Stimulated activated CD4-positive, alpha-beta T cell treated with anti-CD3 and anti-CD28 coated beads, Interleukin-1b, Interleukin-23, amount 100 ng/mL, for 1 hour (primary cell): Measurements from ENCODE around the gene NRP1.
"Not testable (repeated sequence)": the region's sequence is repeated elsewhere in the genome, so short reads cannot be mapped to it uniquely, and the experiment has no call there.

Source experiments
- DNase-seq, 2 donors: peaks; one replicate each; pipeline ENCODE4 v3.0.0-alpha.2; 2020; ENCODE audit warnings: low read depth in 2 of 2

NRP1 gene

DNA sequence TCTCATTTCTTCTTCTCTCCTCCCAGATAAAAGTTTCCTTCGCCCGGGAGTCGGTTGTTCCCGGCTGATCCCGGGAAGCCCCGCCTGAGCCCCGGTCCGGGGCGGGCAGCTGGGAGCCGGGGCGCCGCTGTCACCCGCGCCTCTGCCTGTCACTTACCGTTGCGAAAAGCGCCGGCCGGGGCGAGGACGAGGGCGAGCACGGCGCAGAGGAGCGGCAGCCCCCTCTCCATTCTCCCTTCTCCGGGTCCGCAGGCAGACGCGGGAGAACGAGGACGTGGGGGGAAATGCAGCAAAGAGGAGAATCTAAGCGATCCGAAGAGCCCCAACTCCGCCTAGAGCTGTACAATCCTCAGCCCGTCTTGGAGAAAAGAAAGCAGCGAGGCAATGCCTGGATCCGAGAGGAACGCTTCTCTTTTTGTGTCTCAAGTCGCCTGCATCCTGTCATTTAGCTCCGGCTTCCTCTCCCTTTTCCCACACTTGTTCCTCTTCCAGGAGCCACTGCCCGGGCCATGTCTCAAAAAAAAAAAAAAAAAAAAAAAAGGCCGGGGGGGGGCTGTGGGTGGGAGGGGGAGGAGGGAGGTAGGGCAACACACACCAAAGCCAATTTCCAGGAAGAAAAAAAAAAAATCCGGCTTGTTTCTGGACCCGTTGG lies at the start of gene NRP1:
Gene NRP1 (minus strand): TSS at position 515 of the 652 bp plus-strand sequence. CDS start 285 bp downstream, at position 230.
- DNase-seq = no peak

DNA sequence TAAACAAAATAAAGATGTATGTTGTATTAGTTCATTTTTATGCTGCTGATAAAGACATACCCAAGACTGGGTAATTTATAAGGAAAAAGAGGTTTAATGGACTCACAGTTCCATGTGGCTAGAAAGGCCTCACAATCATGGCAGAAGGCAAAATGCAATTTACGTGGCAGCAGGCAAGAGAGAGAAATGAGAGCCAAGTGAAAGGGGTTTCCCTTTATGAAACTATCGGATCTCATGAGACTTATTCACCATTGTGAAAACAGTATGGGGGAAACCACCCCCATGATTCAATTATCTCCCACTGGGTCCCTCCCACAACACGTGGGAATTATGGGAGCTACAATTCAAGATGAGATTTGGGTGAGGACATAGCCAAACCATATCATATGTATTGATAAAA lies 49.7 kb upstream of the NRP1 start:
- not testable (repeated sequence) for DNase-seq

DNA sequence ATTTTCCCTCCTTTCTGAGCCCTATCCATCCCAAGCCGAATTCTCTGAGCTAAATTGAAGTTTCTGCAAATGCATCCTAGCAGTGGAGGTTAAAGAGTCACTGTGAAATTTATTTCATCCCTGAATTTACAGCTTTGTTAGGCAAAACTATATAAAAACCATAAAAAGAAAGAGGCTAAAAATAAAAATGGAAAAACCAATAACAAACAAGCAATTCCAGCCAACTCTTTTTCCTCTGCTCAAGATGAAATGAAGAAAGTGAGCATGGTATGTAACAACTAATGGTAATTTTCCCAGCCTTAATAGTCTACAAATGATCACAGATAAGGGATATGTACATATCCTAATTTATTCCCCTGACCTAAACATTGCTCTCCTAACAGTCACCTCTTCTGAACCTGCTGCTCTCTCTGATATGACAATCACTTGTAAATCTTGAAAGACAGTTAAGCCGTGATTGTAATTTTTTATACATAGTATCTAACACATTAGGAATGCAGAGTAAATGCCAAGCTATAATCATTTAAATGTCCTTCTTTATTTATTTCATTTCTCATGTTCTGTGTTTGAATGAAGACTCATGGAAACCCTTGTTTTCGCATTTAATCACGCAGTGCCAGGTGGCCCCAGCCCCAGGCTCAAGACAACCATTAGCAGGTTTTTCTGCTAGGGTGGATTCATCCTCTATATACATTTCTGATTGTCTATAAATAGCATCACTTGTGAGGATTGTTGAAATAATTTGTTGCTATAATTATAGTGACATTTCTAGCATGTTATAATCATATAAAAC lies 48.6 kb upstream of the NRP1 start:
- DNase-seq = no peak

DNA sequence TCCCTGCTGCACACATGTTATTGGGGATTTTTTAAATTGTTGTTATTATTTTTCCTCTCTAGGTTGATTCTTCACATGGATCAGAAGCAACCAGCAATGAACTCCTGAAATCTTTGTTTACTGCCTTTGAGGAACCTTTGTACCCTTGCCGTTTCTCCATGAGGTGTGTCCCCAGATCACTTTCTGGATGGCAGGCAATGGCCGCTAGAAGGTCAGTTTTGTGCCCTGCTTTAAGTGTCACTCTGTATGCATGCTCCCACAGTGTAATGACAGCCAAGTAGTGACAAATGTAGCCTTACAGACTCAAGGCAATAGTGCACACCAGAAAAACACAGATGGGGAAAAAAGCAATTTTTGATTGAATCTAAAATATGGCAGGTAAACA lies 47.7 kb upstream of the NRP1 start:
- DNase-seq = no peak

DNA sequence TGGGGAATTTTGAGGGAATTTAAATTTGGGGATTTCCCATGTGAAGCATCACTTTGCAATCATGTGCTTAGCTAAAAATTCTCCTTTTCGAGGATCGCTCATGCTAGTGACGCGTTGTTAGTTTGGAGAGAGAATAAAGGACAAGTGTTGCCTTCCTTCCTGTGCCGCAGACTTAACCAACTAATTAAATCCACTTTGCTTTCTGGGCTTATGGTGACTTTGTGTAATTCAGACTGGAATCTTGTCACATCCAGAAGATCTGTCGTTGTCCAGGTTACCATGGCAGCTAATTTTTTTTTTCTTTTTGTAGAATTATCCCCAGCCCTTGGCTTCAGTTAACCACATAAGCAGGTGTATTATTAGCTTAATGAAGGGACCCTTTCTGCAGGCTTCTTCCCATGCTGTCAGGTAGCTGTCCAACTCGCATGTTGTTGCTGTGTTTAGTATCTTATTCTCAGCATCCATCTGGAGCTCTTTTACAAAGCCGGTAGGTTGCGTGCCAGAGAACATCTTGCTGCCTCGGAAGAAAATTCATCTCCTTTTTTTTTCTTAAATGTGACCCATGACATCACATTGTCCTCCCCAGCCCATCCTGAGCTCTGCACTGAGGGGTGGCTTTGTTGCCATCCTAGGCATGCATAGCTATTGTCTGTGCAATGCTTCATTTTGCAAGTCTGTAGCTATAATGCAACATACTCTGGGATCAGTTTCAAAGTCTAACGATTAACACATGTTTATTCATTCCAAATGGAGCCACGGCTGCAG lies 47.2 kb upstream of the NRP1 start:
- DNase-seq = no peak

DNA sequence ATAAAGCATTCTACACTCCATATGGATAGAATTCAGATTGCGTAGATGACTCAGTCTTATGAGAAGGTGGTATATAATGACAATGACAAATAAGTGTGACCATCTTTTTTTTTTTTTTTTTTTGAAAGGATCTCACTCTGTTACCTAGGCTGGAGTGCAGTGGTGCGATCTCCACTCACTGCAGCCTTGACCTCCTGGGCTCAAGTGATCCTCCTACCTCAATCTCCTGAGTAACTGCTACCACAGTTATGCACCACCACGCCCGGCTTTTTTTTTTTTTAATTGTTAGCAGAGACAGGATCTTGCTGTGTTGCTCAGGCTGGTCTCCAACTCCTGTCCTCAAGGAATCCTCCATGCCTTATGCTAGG lies 43.2 kb upstream of the NRP1 start:
- DNase-seq = no peak

DNA sequence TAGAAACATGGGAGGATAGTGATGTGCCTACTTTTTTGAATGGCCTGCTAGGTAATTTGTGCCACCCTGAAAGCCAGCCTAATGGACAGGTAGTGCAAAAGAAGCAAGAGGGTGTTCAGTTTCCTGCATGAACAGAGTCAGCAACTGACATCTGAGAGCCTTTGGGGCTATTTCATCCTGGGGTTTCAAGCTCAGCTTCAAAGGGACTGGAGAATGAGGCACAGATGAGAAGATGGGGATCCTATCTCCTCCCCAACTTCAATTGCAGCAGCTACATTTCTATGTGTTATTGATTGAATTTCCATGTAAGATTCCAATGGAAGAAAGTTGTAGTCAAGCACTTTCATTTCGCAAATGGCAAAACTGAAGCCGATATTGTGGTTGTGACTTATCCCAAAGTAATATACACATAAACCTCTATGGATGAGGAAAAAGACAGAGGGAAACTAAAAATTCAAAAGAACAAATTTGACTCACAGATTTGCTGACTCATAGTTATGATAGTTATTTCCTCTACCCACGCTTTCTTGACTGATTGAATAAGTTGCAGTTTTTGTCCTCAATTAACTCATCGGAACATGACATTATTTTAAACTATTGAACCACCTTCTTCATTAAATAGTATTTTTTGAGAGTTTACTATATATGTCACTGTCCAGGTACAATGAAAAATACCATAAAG lies 42.6 kb upstream of the NRP1 start:
- no peak for DNase-seq

DNA sequence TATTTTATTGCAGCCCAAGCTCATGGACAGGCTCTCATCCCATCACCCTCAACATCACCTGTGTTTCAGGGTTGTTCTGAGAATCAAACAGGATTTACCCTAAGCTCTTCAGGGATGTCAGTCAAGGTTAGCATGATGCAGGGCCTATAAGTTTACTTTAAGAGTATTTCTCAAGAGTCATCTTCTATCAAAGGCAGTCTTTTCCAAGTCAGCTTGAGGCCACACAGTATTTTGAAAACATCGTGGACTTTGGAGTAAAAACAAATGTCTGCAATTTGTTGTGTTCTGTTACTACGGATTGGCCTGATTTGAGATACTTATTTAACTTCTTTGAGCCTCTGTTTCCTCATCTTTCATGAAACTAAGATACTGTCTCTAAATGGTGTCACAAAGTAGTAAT lies 42.0 kb upstream of the NRP1 start:
- no peak for DNase-seq

DNA sequence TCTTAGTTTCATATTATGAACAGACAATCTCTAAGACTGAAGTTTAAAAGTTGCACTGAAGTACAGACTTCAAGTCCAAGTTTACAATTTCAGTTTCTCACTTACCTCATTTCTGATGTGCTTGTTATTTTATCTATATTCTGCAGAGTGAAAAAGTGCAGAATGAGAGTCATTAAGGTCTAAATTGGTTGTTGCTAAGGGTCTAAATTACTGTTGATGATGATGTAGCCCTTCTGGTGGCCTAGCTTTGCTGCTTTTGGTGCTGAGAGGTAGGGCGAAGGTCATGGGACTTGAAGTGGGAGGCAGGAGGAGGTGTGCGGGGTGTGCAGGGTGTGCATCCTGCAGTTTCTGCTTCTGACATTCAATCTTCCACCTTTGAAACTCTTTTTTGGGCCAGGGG lies 38.8 kb upstream of the NRP1 start:
- DNase-seq = no peak

DNA sequence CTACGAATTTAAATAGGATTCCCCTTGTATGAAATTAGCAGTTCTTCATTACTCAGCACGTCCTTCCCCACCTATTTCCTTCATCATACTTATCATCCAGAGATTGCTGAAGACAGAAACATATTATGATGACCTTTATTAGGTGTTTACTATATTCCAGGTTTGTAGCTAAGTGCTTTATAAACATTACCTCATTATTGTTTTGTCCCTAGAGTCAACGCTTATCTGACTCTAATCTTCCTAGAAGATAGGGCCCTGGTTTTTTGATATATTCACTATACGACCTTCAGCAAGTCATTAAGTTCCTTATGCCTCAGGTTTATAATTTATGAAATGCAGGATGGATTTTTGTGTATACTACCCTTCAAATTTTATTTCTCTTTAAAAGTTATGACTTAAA lies 36.8 kb upstream of the NRP1 start:
- no peak for DNase-seq

DNA sequence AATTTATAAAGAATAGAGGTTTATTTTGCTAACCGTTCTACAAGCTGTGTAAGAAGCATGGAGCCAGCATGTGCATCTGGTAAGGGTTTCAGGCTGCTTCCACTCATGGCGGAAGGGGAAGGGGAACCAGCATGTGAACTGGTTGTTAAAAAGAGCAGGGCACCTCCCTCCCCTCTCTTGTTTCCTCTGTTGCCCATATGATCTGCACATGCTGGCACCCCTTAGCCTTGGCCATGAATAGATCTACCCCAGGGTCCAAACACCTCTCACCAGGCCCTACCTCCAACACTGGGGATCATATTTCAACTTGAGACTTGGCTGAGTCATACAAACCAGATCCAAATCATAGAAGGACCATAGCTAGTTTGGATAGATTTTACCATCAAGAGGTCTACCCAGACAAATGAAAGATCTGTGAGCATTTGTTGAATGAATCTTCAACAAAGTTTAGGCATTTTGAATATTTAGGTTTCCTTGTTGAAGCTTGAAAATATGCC lies 36.0 kb upstream of the NRP1 start:
- DNase-seq = no peak

DNA sequence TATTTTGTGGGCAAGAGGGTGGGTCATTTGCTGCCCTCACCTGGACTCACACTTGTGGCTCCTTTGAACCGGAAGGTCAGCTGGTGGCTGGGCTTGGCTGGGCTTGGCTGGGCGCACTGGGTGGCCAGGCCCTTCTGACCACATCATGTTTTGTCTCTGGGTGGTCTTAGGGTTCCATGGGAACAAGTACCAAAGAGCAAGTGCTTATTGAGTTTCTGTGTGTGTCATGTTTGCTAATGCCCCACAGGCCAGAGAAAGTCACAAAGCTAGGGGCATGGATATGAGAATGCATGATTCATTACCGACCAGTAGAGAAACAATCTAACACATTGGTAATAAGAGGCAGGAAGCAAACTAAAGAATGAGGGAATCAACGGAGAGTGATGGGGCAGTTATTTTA lies 33.6 kb upstream of the NRP1 start:
- no peak for DNase-seq

DNA sequence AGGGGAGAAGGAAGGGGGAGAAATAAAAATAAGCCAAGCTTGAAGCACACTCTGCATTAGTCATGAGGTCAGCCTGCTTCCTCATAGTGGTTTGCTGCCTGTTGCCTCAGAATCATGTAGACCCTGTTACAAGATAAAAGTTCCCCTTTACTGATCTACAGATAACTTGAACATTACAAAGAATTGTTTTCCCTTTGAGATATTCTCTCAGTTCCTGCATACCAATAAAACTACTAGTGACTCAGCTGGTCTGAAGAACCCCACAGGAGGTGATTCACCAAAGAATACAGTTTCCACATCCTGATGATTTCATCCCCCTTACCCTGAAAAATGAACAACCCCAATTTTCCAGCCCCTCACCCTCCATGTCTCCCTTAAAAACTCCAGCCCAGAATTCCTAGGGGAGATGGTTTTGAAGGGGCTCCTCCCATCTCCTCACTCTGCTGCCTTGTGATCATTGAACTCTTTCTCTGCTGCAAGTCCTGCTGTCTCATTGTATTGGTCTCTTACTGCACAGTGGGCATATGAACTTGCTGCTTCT lies 31.5 kb upstream of the NRP1 start:
- no peak for DNase-seq

DNA sequence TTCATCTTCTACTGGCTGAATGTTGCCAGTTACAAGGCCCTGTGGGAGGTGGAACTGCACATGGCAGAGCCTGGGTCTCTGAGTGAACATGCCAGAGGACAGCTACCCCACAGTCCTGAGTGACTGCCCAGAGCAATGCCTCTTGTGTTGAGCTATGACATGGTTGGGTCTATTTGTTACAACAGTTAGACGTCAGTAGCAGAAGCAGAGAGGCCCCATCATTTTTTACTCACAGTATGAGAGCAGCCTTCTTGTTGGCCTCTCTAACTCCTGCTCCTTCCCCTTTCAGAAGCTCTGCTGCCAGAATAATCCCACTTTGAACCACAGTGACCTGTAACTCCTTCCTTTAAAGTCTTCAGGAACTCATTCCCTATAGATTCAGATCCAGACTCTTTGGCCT lies 30.8 kb upstream of the NRP1 start:
- no peak for DNase-seq

DNA sequence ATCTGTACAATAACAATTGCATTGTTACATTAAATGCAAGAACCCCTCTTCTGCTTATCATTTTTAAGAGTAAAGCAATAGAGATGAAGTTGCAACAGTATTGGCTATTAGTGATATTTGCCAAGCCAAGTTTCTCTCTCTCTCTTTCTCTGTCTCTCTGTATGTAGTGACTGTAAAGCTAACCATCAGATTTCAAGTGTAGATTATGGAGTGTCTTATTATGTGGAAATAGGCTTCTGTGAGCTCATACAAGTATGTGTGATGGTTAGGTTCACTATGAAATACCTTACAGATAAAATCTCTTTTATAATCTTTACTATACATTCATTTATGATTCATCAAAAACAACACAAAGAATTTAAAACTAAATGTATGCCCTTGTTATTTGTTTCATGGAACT lies 28.6 kb upstream of the NRP1 start:
- no peak for DNase-seq

DNA sequence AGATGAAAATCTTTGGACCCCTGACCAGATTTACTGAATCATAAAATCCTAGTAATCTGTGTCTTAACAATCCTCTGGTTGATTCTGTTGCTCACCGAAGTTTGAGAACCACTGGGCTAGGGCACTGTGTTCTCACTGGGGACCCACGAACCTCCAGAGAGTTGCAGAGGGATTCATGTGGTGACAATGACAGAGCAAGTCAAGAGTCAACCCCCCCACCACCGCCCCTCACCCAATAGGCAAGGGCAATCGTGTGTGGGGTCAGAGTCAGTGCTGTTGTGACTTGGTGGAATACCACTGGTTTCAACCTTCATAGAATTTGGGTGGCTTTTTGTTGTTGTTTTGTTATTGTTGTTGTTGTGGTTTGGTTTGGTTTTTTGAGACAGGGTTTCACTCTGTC lies 23.5 kb upstream of the NRP1 start:
- DNase-seq = no peak

DNA sequence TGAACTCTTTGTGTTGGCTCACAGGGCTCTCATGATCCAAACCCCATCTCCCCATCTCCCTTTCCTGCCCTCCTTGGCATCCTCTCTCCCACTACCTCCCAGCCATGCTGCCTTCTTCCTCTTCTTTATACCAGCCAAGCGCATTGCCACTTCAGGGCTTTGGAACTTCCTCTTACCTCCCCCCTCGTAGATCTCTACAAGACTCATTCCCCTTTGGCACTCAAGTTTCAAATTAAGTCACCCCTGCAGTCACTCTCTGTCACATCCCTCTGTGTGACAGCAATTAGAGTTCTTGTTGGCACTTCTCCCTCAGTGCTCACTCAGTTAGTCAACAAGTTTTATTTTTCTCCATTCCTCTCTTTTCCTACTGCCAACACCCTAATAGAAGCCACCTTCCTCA lies 20.8 kb upstream of the NRP1 start:
- no peak for DNase-seq

DNA sequence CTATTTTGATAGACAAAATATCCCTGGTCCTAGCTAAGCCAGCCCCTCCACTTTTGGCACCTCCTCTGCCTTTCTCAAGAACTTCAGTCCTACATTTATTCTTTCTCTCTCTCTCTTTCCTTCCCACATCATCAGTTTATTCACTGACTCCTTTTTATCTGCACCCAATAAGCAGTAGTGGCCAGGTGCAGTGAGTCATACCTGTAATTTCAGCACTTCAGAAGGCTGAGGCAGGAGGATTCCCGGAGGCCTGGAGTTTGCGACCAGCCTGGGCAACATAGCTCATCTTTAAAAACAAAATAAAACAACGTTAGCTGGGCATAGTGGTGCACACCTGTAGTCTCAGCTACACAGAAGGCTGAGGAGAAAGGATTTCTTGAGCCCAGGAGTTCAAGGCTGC lies 19.4 kb upstream of the NRP1 start:
- DNase-seq = no peak

DNA sequence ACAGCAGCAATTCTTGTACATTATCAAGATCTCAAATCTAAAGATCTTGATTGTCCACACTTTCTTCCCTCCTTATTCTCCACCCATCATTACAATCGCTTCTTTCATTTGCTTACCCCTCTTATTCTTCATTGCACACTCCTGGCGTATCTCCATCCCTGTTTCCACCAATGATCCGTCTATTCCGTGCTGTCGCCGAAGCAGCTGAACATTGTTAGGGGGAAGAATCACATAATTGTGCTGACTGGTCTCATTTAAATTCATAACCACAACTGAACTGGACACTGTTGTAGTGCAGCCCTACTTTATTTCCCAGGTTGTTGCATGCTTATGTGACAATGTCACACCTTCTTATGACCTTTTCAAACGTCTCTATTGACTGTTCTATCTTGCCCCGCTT lies 18.9 kb upstream of the NRP1 start:
- DNase-seq = no peak

DNA sequence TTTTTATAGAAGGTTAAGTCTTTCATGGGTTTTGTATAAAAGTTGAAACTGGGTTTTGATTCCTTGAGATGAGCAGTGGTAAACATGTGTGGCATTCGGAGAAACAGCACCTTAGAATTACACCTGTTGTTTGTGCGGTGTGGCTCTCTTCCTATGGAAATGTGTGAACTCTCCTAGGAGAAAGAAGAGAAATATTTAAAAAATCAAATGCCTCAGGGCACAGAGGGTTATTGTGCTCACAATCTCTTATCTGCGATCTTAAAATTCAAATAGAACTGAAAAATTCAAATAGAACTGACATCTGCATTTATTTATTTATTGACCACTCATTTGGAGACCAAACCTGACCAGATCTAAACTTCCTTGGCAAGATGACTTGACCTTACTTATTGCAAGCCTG lies 18.1 kb upstream of the NRP1 start:
- DNase-seq = no peak

DNA sequence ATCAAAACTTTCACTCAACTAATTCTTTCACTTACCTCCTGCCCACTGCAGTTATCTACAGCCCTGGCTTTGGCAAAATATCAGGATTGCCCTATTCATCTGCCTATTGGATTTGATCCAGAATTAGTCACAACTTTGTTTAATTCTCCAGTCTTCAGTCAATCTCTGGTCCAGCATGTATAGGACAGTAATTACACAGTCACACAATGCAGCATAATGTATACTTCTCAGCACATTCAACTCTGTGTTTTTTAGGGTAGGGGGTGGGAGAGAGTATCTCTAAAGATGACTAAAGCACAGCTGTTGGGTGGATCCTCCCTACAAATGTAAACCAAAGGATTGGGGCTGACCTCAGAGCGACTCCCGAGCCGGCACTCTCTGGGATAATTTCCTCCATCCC lies 17.7 kb upstream of the NRP1 start:
- no peak for DNase-seq

DNA sequence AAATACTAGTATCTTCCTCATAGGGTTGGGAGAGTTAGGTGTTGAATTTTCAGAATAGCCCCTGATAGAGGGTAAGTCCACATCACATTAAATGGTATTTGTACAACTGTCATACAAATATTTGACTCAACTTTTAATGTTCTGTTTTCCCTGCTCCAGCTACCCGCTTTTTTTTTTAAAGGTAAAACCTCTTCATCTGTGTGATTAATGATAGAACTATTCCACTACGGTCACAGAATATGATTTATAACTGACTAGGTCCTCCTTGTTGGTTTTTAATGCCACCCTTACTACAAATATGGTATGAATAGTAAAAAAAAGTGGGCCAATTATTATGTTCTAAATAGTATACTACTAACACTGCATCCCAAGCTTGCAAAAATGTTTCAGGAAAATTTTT lies 15.6 kb upstream of the NRP1 start:
- DNase-seq = no peak
